ENCODE measurements around the gene PDE6D. TPM values are rescaled to one million over a fixed set of nuclear protein-coding genes. Genes with fewer than 3 reads are reported as not detected.

Gene PDE6D
- total RNA-seq: 14.1 TPM

GRCh38 chr2:231780909-231781797, at the start of gene PDE6D:
PDE6D (minus strand) TSS chr2:231781282; CDS start chr2:231781114, 168 bp downstream.
- Histone ChIP-seq H3K27me3 (ENCODE audit: control insufficient read depth in 3 of 3, insufficient read depth in 3 of 3, low read length in 3 of 3) (no peaks in the 10 kb centered on the region), H3K4me1 (ENCODE audit: control insufficient read depth in 3 of 3, insufficient read depth in 3 of 3, low read length in 3 of 3) (peaks cover 22 to 41% (median 30%) of the 10 kb centered on the region in 3 donors), H3K9ac (ENCODE audit: low read depth in 1 of 3, low read length in 3 of 3) (peak within 1 kb of the TSS; percentile 84 to 95 (median 88)), H3K9me3 (ENCODE audit: control insufficient read depth in 3 of 3, low read length in 3 of 3) (no peaks in the 10 kb centered on the region), H3K4me3 (ENCODE audit: low read length in 3 of 3) (peak within 1 kb of the TSS; percentile 89 to 98 (median 94)), H3K36me3 (ENCODE audit: control insufficient read depth in 3 of 3, insufficient read depth in 3 of 3, low read length in 3 of 3) (no peaks in the 10 kb centered on the region), H3K27ac (ENCODE audit: low read depth, low read length) (peak within 1 kb of the TSS; percentile 82)

DNA sequence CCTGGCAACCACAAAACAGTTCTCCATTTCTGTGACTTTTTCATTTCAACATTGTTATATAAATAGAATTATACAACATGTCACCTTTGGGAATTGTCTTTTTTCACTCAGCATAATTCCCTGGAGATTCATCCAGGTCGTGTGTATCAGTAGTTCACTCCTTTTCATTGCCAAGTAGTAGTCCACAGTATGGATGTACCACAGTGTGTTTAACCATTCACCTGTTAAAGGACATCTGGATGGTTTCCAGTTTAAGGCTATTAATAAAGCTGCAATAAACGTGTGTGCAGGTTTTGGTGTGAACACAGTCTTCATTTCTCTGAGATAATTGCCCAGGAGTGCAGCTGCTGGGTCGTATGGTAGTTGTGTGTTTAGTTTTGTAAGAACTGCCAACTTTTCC, 40.8 kb upstream of the PDE6D start:
- no peaks in the 10 kb centered on the region for H3K4me1 ChIP-seq (ENCODE audit: control insufficient read depth in 3 of 3, insufficient read depth in 3 of 3, low read length in 3 of 3)
- H3K27me3 ChIP-seq (ENCODE audit: control insufficient read depth in 3 of 3, insufficient read depth in 3 of 3, low read length in 3 of 3): no peaks in the 10 kb centered on the region
- H3K9me3 ChIP-seq (ENCODE audit: control insufficient read depth in 3 of 3, low read length in 3 of 3): peaks cover 0 to 2% (median 0%) of the 10 kb centered on the region in 3 donors
- H3K27ac ChIP-seq (ENCODE audit: low read depth, low read length): no peak overlapping the region
- H3K36me3 ChIP-seq (ENCODE audit: control insufficient read depth in 3 of 3, insufficient read depth in 3 of 3, low read length in 3 of 3): no peaks in the 10 kb centered on the region
- H3K9ac ChIP-seq (ENCODE audit: low read depth in 1 of 3, low read length in 3 of 3): no peak overlapping the region
- H3K4me3 ChIP-seq (ENCODE audit: low read length in 3 of 3): no peak overlapping the region

GRCh38 chr2:231820786-231821303, 39.8 kb upstream of the PDE6D start:
- Histone ChIP-seq H3K4me3 (ENCODE audit: low read length in 3 of 3) (no peak overlapping the region), H3K36me3 (ENCODE audit: control insufficient read depth in 3 of 3, insufficient read depth in 3 of 3, low read length in 3 of 3) (no peaks in the 10 kb centered on the region), H3K9ac (ENCODE audit: low read depth in 1 of 3, low read length in 3 of 3) (no peak overlapping the region), H3K27ac (ENCODE audit: low read depth, low read length) (no peak overlapping the region), H3K4me1 (ENCODE audit: control insufficient read depth in 3 of 3, insufficient read depth in 3 of 3, low read length in 3 of 3) (no peaks in the 10 kb centered on the region), H3K9me3 (ENCODE audit: control insufficient read depth in 3 of 3, low read length in 3 of 3) (peaks cover 0 to 2% (median 0%) of the 10 kb centered on the region in 3 donors), H3K27me3 (ENCODE audit: control insufficient read depth in 3 of 3, insufficient read depth in 3 of 3, low read length in 3 of 3) (no peaks in the 10 kb centered on the region)

DNA sequence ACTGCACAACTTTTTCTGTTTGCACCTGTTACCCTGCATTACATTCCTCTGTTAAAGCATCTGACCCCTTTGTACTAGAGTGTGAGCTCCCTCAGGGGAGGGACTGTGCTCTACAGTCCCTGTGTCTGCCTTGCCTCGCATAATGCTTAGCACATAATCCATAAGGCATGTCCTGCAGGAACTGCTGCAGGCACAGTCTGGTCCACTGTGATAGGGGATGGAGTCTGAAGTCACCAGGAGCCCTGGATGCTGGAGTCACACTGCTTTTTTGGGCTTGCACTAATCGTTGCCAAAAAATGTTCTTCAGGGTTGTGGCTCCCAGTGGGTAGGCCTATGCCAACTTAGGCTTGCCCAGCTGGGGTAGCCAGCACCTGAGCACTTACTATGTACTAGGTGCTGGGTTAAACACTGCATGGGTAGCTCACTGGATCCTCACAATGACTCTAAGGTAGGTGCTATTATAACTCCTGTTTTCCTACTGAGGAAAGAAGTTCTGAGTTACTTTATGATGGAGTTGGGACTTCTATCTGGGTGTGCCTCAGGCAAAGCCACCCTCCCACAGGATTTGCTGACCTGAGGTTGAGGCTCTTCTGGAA, 38.5 kb upstream of the PDE6D start:
- no peaks in the 10 kb centered on the region for H3K36me3 ChIP-seq (ENCODE audit: control insufficient read depth in 3 of 3, insufficient read depth in 3 of 3, low read length in 3 of 3)
- H3K27me3 ChIP-seq (ENCODE audit: control insufficient read depth in 3 of 3, insufficient read depth in 3 of 3, low read length in 3 of 3): no peaks in the 10 kb centered on the region
- H3K9me3 ChIP-seq (ENCODE audit: control insufficient read depth in 3 of 3, low read length in 3 of 3): peaks cover 0 to 2% (median 0%) of the 10 kb centered on the region in 3 donors
- H3K27ac ChIP-seq (ENCODE audit: low read depth, low read length): no peak overlapping the region
- H3K4me3 ChIP-seq (ENCODE audit: low read length in 3 of 3): no peak overlapping the region
- H3K9ac ChIP-seq (ENCODE audit: low read depth in 1 of 3, low read length in 3 of 3): no peak overlapping the region
- H3K4me1 ChIP-seq (ENCODE audit: control insufficient read depth in 3 of 3, insufficient read depth in 3 of 3, low read length in 3 of 3): no peaks in the 10 kb centered on the region

- Histone ChIP-seq H3K4me1 (ENCODE audit: control insufficient read depth in 3 of 3, insufficient read depth in 3 of 3, low read length in 3 of 3) (no peaks in the 10 kb centered on the region), H3K36me3 (ENCODE audit: control insufficient read depth in 3 of 3, insufficient read depth in 3 of 3, low read length in 3 of 3) (peaks cover 5 to 9% (median 7%) of the 10 kb centered on the region in 3 donors), H3K27ac (ENCODE audit: low read depth, low read length) (no peak overlapping the region), H3K27me3 (ENCODE audit: control insufficient read depth in 3 of 3, insufficient read depth in 3 of 3, low read length in 3 of 3) (no peaks in the 10 kb centered on the region), H3K4me3 (ENCODE audit: low read length in 3 of 3) (no peak overlapping the region), H3K9ac (ENCODE audit: low read depth in 1 of 3, low read length in 3 of 3) (no peak overlapping the region), H3K9me3 (ENCODE audit: control insufficient read depth in 3 of 3, low read length in 3 of 3) (no peaks in the 10 kb centered on the region)
These were observed 35.4 kb upstream of the PDE6D start for GRCh38 chr2:231816327-231817026.

GRCh38 chr2:231810905-231811304, 29.8 kb upstream of the PDE6D start:
- H3K4me3 ChIP-seq (ENCODE audit: low read length in 3 of 3): no peak overlapping the region
- H3K9me3 ChIP-seq (ENCODE audit: control insufficient read depth in 3 of 3, low read length in 3 of 3): no peaks in the 10 kb centered on the region
- peaks cover 33 to 43% (median 33%) of the 10 kb centered on the region in 3 donors for H3K36me3 ChIP-seq (ENCODE audit: control insufficient read depth in 3 of 3, insufficient read depth in 3 of 3, low read length in 3 of 3)

DNA sequence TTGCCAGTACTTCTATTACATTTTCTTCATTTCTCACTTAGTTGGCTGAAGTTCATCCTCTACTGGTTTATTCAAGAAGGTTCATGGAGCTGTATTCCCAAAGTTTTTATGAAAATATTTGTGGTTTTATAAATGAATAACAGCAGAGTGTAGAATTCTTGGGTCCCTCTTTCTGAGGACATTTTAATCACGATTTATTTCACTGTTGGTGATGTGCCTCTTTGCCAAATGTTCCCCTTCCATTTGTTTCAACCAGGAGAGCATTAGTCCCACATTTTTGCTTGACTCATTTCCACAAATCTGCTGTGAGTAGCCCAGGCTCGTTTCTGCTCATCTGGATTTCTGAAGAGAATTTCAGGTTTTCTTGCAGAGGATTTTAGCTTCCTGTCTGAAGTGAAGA, 25.9 kb upstream of the PDE6D start:
- Histone ChIP-seq H3K4me1 (ENCODE audit: control insufficient read depth in 3 of 3, insufficient read depth in 3 of 3, low read length in 3 of 3) (no peaks in the 10 kb centered on the region), H3K27me3 (ENCODE audit: control insufficient read depth in 3 of 3, insufficient read depth in 3 of 3, low read length in 3 of 3) (no peaks in the 10 kb centered on the region), H3K9ac (ENCODE audit: low read depth in 1 of 3, low read length in 3 of 3) (no peak overlapping the region), H3K27ac (ENCODE audit: low read depth, low read length) (no peak overlapping the region), H3K4me3 (ENCODE audit: low read length in 3 of 3) (no peak overlapping the region), H3K9me3 (ENCODE audit: control insufficient read depth in 3 of 3, low read length in 3 of 3) (no peaks in the 10 kb centered on the region), H3K36me3 (ENCODE audit: control insufficient read depth in 3 of 3, insufficient read depth in 3 of 3, low read length in 3 of 3) (peaks cover 32 to 58% (median 35%) of the 10 kb centered on the region in 3 donors)

More at GRCh38 chr2:231810905-231811304, 29.8 kb upstream of the PDE6D start:
- Histone ChIP-seq H3K27ac (ENCODE audit: low read depth, low read length) (no peak overlapping the region), H3K27me3 (ENCODE audit: control insufficient read depth in 3 of 3, insufficient read depth in 3 of 3, low read length in 3 of 3) (no peaks in the 10 kb centered on the region), H3K9ac (ENCODE audit: low read depth in 1 of 3, low read length in 3 of 3) (no peak overlapping the region), H3K4me1 (ENCODE audit: control insufficient read depth in 3 of 3, insufficient read depth in 3 of 3, low read length in 3 of 3) (no peaks in the 10 kb centered on the region)

- Histone ChIP-seq H3K9ac (ENCODE audit: low read depth in 1 of 3, low read length in 3 of 3) (no peak overlapping the region), H3K4me3 (ENCODE audit: low read length in 3 of 3) (no peak overlapping the region), H3K27me3 (ENCODE audit: control insufficient read depth in 3 of 3, insufficient read depth in 3 of 3, low read length in 3 of 3) (no peaks in the 10 kb centered on the region), H3K27ac (ENCODE audit: low read depth, low read length) (no peak overlapping the region), H3K36me3 (ENCODE audit: control insufficient read depth in 3 of 3, insufficient read depth in 3 of 3, low read length in 3 of 3) (peaks cover 24 to 59% (median 44%) of the 10 kb centered on the region in 3 donors), H3K4me1 (ENCODE audit: control insufficient read depth in 3 of 3, insufficient read depth in 3 of 3, low read length in 3 of 3) (no peaks in the 10 kb centered on the region), H3K9me3 (ENCODE audit: control insufficient read depth in 3 of 3, low read length in 3 of 3) (no peaks in the 10 kb centered on the region)
These were observed 22.5 kb upstream of the PDE6D start for GRCh38 chr2:231803501-231804138.

- Histone ChIP-seq H3K9me3 (ENCODE audit: control insufficient read depth in 3 of 3, low read length in 3 of 3) (no peaks in the 10 kb centered on the region), H3K9ac (ENCODE audit: low read depth in 1 of 3, low read length in 3 of 3) (no peak overlapping the region), H3K27me3 (ENCODE audit: control insufficient read depth in 3 of 3, insufficient read depth in 3 of 3, low read length in 3 of 3) (no peaks in the 10 kb centered on the region), H3K36me3 (ENCODE audit: control insufficient read depth in 3 of 3, insufficient read depth in 3 of 3, low read length in 3 of 3) (peaks cover 25 to 67% (median 51%) of the 10 kb centered on the region in 3 donors), H3K4me1 (ENCODE audit: control insufficient read depth in 3 of 3, insufficient read depth in 3 of 3, low read length in 3 of 3) (peaks cover 0 to 6% (median 0%) of the 10 kb centered on the region in 3 donors), H3K4me3 (ENCODE audit: low read length in 3 of 3) (no peak overlapping the region), H3K27ac (ENCODE audit: low read depth, low read length) (no peak overlapping the region)
These were observed 19.5 kb upstream of the PDE6D start for GRCh38 chr2:231800493-231801091.

Data from skeletal muscle tissue (tissue), 4 donors.